K562 (cell line): ENCODE measurements around the gene PTPRE. TPM values are rescaled to one million over a fixed set of nuclear protein-coding genes. Genes with fewer than 3 reads are reported as not detected.

Experiments
- ATAC-seq: fragments of 200-7000 bp; cut with Tn5 transposase; 3 replicates; pipeline ENCODE4 v1.9.1; 2020; ENCODE audit warnings: moderate library complexity
- BruUV-seq: library from RNA; stranded (reverse); fragments of 400-500 nt; replicated peaks from 2 replicates; lab custom pipeline; 2021; lab: Mats Ljungman, UMichigan
- CTCF ChIA-PET: fragments of 300-600 bp; formaldehyde crosslinking; extraction: SDS; loops from one replicate; lab custom pipeline; 2021; ENCODE audit warnings: low intra/inter-chr PET ratio; lab: Yijun Ruan, JAX
- POLR2A ChIA-PET: fragments of 300-600, 350-650 bp; sonication (Branson Sonifier 250); formaldehyde crosslinking; extraction: SDS; loops from one replicate; lab custom pipeline; 2021; ENCODE audit warnings: antibody characterized with exemption, inconsistent platforms; lab: Yijun Ruan, JAX
- DNase-seq, 4 experiments: peaks; one replicate each; pipeline versions ENCODE4 v3.0.0 to v3.0.0-alpha.2; 2011 to 2018; ENCODE audit warnings: low spot score in 3 of 4, mixed read lengths in 3 of 4; ENCODE audit errors: extremely low read depth in 1 of 4
- FAIRE-seq: peaks from 2 replicates; lab custom pipeline; 2011; peaks lifted over from hg19 to GRCh38; lab: Jason Lieb, UNC
- H2AFZ ChIP-seq: 2 replicates; pipeline ENCODE4 v1.6.0; 2011; ENCODE audit warnings: low read depth, low read length, control low read depth, inconsistent platforms
- H3K27ac ChIP-seq: fragments of 200-600 bp; 3 replicates; pipeline ENCODE4 v1.8.0; 2011; ENCODE audit warnings: low read depth, mild to moderate bottlenecking, control low read depth, inconsistent platforms, low read length, moderate library complexity, mixed read lengths; ENCODE audit errors: extremely low read depth
- H3K27me3 ChIP-seq, 2 experiments: fragments of 300-600 bp in 1 of 2; 2 replicates in 1 of 2; 3 replicates in 1 of 2; pipeline versions ENCODE4 v1.6.0 to v1.8.0; 2011; ENCODE audit warnings: inconsistent platforms in 2 of 2, low read length in 2 of 2, mild to moderate bottlenecking in 1 of 2, mixed read lengths in 1 of 2, moderate library complexity in 1 of 2; ENCODE audit not compliant: control insufficient read depth in 2 of 2, insufficient read depth in 2 of 2
- H3K36me3 ChIP-seq: fragments of 300-600 bp; 3 replicates; pipeline ENCODE4 v1.8.0; 2011; ENCODE audit warnings: mild to moderate bottlenecking, low read length, inconsistent platforms; ENCODE audit not compliant: control insufficient read depth, insufficient read depth
- H3K4me1 ChIP-seq, 2 experiments: fragments of 200-600 bp in 1 of 2; replicated peaks in 1 of 2; 2 replicates in 1 of 2; 3 replicates in 1 of 2; pipeline versions ENCODE4 v1.5.1 to v1.8.0; 2011; ENCODE audit warnings: inconsistent platforms in 2 of 2, low read length in 2 of 2, mild to moderate bottlenecking in 1 of 2, mixed read lengths in 1 of 2, moderate library complexity in 1 of 2; ENCODE audit not compliant: control insufficient read depth in 2 of 2, insufficient read depth in 2 of 2
- H3K4me2 ChIP-seq: 2 replicates; pipeline ENCODE4 v1.6.1; 2011; ENCODE audit warnings: low read length, control low read depth, inconsistent platforms, mixed read lengths; ENCODE audit not compliant: insufficient read depth
- H3K4me3 ChIP-seq: fragments of 200-600 bp; sonication (generic), shearing (Covaris generic); 2 replicates; pipeline ENCODE4 v1.5.1; 2016; ENCODE audit warnings: control low read depth, inconsistent platforms
- H3K79me2 ChIP-seq: fragments of 200-600 bp; 3 replicates; pipeline ENCODE4 v1.8.0; 2011; ENCODE audit warnings: low read length, inconsistent platforms; ENCODE audit not compliant: control insufficient read depth, insufficient read depth
- H3K9ac ChIP-seq, 2 experiments: 2 replicates each; pipeline versions ENCODE4 v1.6.0 to v1.6.1; 2011; ENCODE audit warnings: low read depth in 2 of 2, low read length in 2 of 2, control low read depth in 1 of 2, inconsistent platforms in 1 of 2, mild to moderate bottlenecking in 1 of 2, mixed read lengths in 1 of 2; ENCODE audit not compliant: insufficient read depth in 1 of 2
- H3K9me1 ChIP-seq: one replicate; pipeline ENCODE4 v1.6.0; 2011; ENCODE audit warnings: inconsistent platforms, mild to moderate bottlenecking, low read length, moderate library complexity; ENCODE audit not compliant: control insufficient read depth, insufficient read depth
- H3K9me3 ChIP-seq: replicated peaks from 2 replicates; pipeline ENCODE4 v1.5.1; 2011; ENCODE audit warnings: low read depth, low read length, inconsistent platforms; ENCODE audit not compliant: control insufficient read depth, insufficient read depth
- H4K20me1 ChIP-seq: replicated peaks from 2 replicates; pipeline ENCODE4 v1.6.1; 2011; ENCODE audit warnings: low read length, inconsistent platforms, mixed read lengths; ENCODE audit not compliant: control insufficient read depth, insufficient read depth
- CBX5 ChIP-seq: IDR thresholded peaks from 2 replicates; pipeline ENCODE4 v1.6.1; 2014; ENCODE audit warnings: low read depth, borderline replicate concordance
- HINFP ChIP-seq: fragments of 450-650 bp; conservative IDR thresholded peaks from 2 replicates; pipeline ENCODE4 v1.6.1; 2016; ENCODE audit warnings: missing genetic modification characterization, low read depth, mild to moderate bottlenecking, control low read depth, missing compliant biosample characterization
- IRF9 ChIP-seq: fragments of 450-650 bp; IDR thresholded peaks from 2 replicates; pipeline ENCODE4 v1.6.1; 2016; ENCODE audit warnings: missing biosample characterization, missing genetic modification characterization
- MBD2 ChIP-seq: sonication (generic); IDR thresholded peaks from 2 replicates; pipeline ENCODE4 v1.6.1; 2016; ENCODE audit warnings: low read depth, borderline replicate concordance
- PHF20 ChIP-seq: fragments of 450-650 bp; IDR thresholded peaks from 2 replicates; pipeline ENCODE4 v1.6.1; 2018; ENCODE audit not compliant: partially characterized antibody
- RAD21 ChIP-seq, 2 experiments: fragments of 250-450 bp in 1 of 2; fragments of 450-650 bp in 1 of 2; sonication (Bioruptor Pico) in 1 of 2; formaldehyde crosslinking in 1 of 2; IDR thresholded peaks in 1 of 2; conservative IDR thresholded peaks in 1 of 2; 2 replicates each; pipeline versions ENCODE4 v1.4.0 to v1.8.0; 2020 to 2022; ENCODE audit warnings: mild to moderate bottlenecking in 2 of 2, moderate library complexity in 1 of 2
- RCOR1 ChIP-seq, 2 experiments: IDR thresholded peaks; 2 replicates each; pipeline ENCODE4 v1.6.1; 2012; ENCODE audit warnings: low read depth in 2 of 2, low read length in 2 of 2, borderline replicate concordance in 1 of 2, improper control_type of control experiment in 1 of 2
- SMARCA5 ChIP-seq: fragments of 450-650 bp; IDR thresholded peaks from 2 replicates; pipeline ENCODE4 v1.6.1; 2016
- SRF ChIP-seq, 2 experiments: fragments of 250-450, 450-650 bp in 1 of 2; sonication (Bioruptor Pico) in 1 of 2; sonication (generic) in 1 of 2; formaldehyde crosslinking; IDR thresholded peaks; 2 replicates each; pipeline versions ENCODE4 v1.5.0 to v1.5.1; 2020 to 2022; ENCODE audit warnings: mild to moderate bottlenecking in 1 of 2, missing genetic modification reagents in 1 of 2
- TRIM24 ChIP-seq, 2 experiments: fragments of 450-650 bp; IDR thresholded peaks; 2 replicates each; pipeline ENCODE4 v1.6.1; 2016
- ZBTB5 ChIP-seq: fragments of 450-650 bp; IDR thresholded peaks from 2 replicates; pipeline ENCODE4 v1.6.1; 2017; ENCODE audit warnings: antibody characterized with exemption
- ZNF212 ChIP-seq: fragments of 450-650 bp; formaldehyde crosslinking; IDR thresholded peaks from 2 replicates; pipeline ENCODE4 v1.4.0; 2020; ENCODE audit warnings: mild to moderate bottlenecking
- WGBS: fragments of 100-300 bp; shearing (Covaris generic); methylation state at CpG from one replicate; pipeline ENCODE4 v1.1.6; 2016; ENCODE audit warnings: low coverage, mixed read lengths; ENCODE audit not compliant: insufficient coverage; ENCODE audit errors: missing lambda C conversion rate; 5-methylcytosine and 5-hydroxymethylcytosine counted together
- in situ Hi-C: fragments of 300-500 bp; cut with MboI; formaldehyde crosslinking; loops from 4 replicates; pipeline ENCODE4 v1.15.0; 2018; ENCODE audit warnings: inconsistent platforms, mixed read lengths
- intact Hi-C: fragments of 100-400 bp; cut with micrococcal nuclease; formaldehyde crosslinking; loops from 2 replicates; pipeline ENCODE4 v1.14.2; 2022
- polyA plus RNA-seq, 8 experiments: library from polyadenylated mRNA; depleted of rRNA in 4 of 8; stranded (reverse) in 5 of 8; unstranded in 3 of 8; fragments of >200 nt; fragmentation: Nextera tagmentation in 2 of 8; fragmentation: Illumina TruSeq in 1 of 8; extraction: Ambion mirVana in 2 of 8; extraction: Trizol in 1 of 8; gene quantifications; 2 replicates each; pipeline versions ENCODE4 v1.2.1 to v1.2.3, GENCODE V29; 2011 to 2014; ENCODE audit warnings: inconsistent platforms in 1 of 8, missing spikeins in 1 of 8
- total RNA-seq, 7 experiments: library from RNA; depleted of rRNA in 6 of 7; stranded (reverse); fragments of >200 nt in 6 of 7; fragmentation: Illumina TruSeq in 2 of 7; extraction: Trizol in 2 of 7; gene quantifications; 2 replicates each; pipeline versions ENCODE4 v1.2.1 to v1.2.3, GENCODE V29; 2011 to 2021; ENCODE audit warnings: low replicate concordance in 1 of 7

The PTPRE gene
- total and polyA plus RNA-seq, 9 of the 15 experiments (the other 6 are each of a cell fraction or from before 2014, with no cell fraction given) = 0.01 to 0.13 (median 0.04) TPM; not detected in 4

GRCh38 chr10:128032466-128032865 lies 125.6 kb downstream of the PTPRE start:
- 0% methylated on average over 3 of the region's 5 CpGs for WGBS

More at GRCh38 chr10:128032466-128032865, 125.6 kb downstream of the PTPRE start:
- Histone ChIP-seq H2AFZ (no peak overlapping the region), H3K4me3 (no peak overlapping the region), H4K20me1 (no peaks in the 10 kb centered on the region; the same call in 1 of the 2 replicates), H3K9me3 (no peaks in the 10 kb centered on the region), H3K9me1 (peaks cover 2% of the 10 kb centered on the region), H3K79me2 (no peaks in the 10 kb centered on the region), H3K27ac (no peak overlapping the region), H3K4me2 (no peak overlapping the region), H3K27me3 (peaks cover 0 to 27% of the 10 kb centered on the region in 2 experiments; a peak in 2 of 5 replicates), H3K9ac (no peak overlapping the region), H3K36me3 (no peaks in the 10 kb centered on the region), H3K4me1 (no peaks in the 10 kb centered on the region)
- POLR2A ChIA-PET = no interaction called here
- FAIRE-seq = no peak
- BruUV-seq = no TSS peak
- in situ Hi-C loops = no loop called here
- no peak for ATAC-seq
- TF ChIP-seq RAD21 (CRISPR knock-in tag; conservative IDR thresholded peaks at IDR 0.05 in 1 of 2, IDR thresholded peaks at IDR 0.05 in 1 of 2) (no peak), TRIM24 (IDR thresholded peaks at IDR 0.05) (no peak), HINFP (tag) (no peak), SRF (CRISPR knock-in tag; IDR thresholded peaks at IDR 0.05) (no peak), CBX5 (no peak), RCOR1 (IDR thresholded peaks at IDR 0.05; ENCODE audit: borderline replicate concordance in 1 of 2, low read depth in 2 of 2, low read length in 2 of 2) (no peak), IRF9 (tag) (no peak), MBD2 (no peak), ZNF212 (no peak), SMARCA5 (no peak), PHF20 (no peak), ZBTB5 (no peak)
- CTCF ChIA-PET = no interaction called here
- intact Hi-C loops = no loop called here
- no peak for DNase-seq
